Osteoblast (primary cell): ENCODE results near the gene C16orf96. TPM values are rescaled to one million over a fixed set of nuclear protein-coding genes. Genes with fewer than 3 reads are reported as not detected.

Experiments
- DNase-seq: peaks from one replicate; pipeline ENCODE4 v3.0.0; 2011; ENCODE audit warnings: low spot score, mixed read lengths; ENCODE audit not compliant: insufficient read length; ENCODE audit errors: missing footprints
- H2AFZ ChIP-seq: 2 replicates; pipeline ENCODE4 v1.6.0; 2011; ENCODE audit warnings: mild to moderate bottlenecking, low read length
- H3K27ac ChIP-seq: 2 replicates; pipeline ENCODE4 v1.5.1; 2011; ENCODE audit warnings: mild to moderate bottlenecking, low read depth, low read length, moderate library complexity
- H3K27me3 ChIP-seq: 2 replicates; pipeline ENCODE4 v1.6.0; 2012; ENCODE audit warnings: mild to moderate bottlenecking, control low read depth, inconsistent platforms, low read length, moderate library complexity; ENCODE audit not compliant: insufficient read depth
- H3K36me3 ChIP-seq: 2 replicates; pipeline ENCODE4 v1.5.1; 2011; ENCODE audit warnings: mild to moderate bottlenecking, low read length, control low read depth, moderate library complexity; ENCODE audit not compliant: insufficient read depth
- H3K4me1 ChIP-seq: 2 replicates; pipeline ENCODE4 v1.5.1; 2011; ENCODE audit warnings: mild to moderate bottlenecking, low read length, control low read depth, moderate library complexity; ENCODE audit not compliant: insufficient read depth
- H3K4me2 ChIP-seq: 2 replicates; pipeline ENCODE4 v1.6.0; 2011; ENCODE audit warnings: mild to moderate bottlenecking, low read length; ENCODE audit not compliant: insufficient read depth
- H3K4me3 ChIP-seq: fragments of 200-600 bp; sonication (generic); 3 replicates; pipeline ENCODE4 v1.5.1; 2012; ENCODE audit warnings: mild to moderate bottlenecking, low read length, inconsistent platforms; ENCODE audit not compliant: insufficient read depth
- H3K79me2 ChIP-seq: 2 replicates; pipeline ENCODE4 v1.6.0; 2012; ENCODE audit warnings: mild to moderate bottlenecking, low read length, control low read depth, inconsistent platforms; ENCODE audit not compliant: insufficient read depth
- H3K9me3 ChIP-seq: 2 replicates; pipeline ENCODE4 v1.5.1; 2011; ENCODE audit warnings: low read depth, low read length, control low read depth
- H4K20me1 ChIP-seq: 2 replicates; pipeline ENCODE4 v1.6.0; 2012; ENCODE audit warnings: mild to moderate bottlenecking, low read length, control low read depth; ENCODE audit not compliant: insufficient read depth
- CTCF ChIP-seq: IDR thresholded peaks from 2 replicates; pipeline ENCODE4 v1.5.1; 2011; ENCODE audit warnings: mild to moderate bottlenecking, low read depth, low read length, moderate library complexity; ENCODE audit errors: extremely low read depth
- total RNA-seq: library from RNA; depleted of rRNA; stranded (reverse); fragments of >200 nt; gene quantifications from 2 replicates; pipeline ENCODE4 v1.2.3, GENCODE V29; 2012

The C16orf96 gene
- total RNA-seq, 1 donor: not detected

GRCh38 chr16:4641895-4642294, 85.8 kb downstream of the C16orf96 start:
- no peaks in the 10 kb centered on the region for H3K27me3 ChIP-seq
- H3K4me3 ChIP-seq: no peak overlapping the region
- no peak overlapping the region for H2AFZ ChIP-seq
- H3K36me3 ChIP-seq: no peaks in the 10 kb centered on the region
- peaks cover 96% of the 10 kb centered on the region for H3K79me2 ChIP-seq
- no peak for TF ChIP-seq CTCF
- H3K4me1 ChIP-seq: no peaks in the 10 kb centered on the region
- peaks cover 67% of the 10 kb centered on the region for H4K20me1 ChIP-seq
- H3K4me2 ChIP-seq: no peak overlapping the region
- H3K9me3 ChIP-seq: no peaks in the 10 kb centered on the region
- H3K27ac ChIP-seq: no peak overlapping the region
- peak; percentile 11 for DNase-seq

- peak; percentile 75 for DNase-seq
Observed at GRCh38 chr16:4646773-4647643, 90.9 kb downstream of the C16orf96 start.

DNA sequence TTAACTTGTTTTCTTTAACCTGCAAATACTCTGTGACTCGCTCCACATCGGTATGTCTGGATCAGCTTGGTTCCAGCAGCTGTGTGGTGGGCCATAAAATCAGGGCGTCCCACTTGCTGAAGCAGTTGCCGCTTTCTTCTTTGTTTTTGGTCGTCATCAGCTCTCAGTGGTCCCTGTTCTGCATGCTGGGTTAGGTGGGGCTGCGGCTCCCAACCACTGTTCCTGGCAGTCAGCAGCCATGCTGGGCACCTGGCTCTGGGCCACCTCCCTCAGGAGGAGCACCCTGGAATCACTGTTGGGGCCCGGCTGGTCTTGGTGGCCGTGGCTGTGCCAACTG, 91.5 kb downstream of the C16orf96 start:
- H3K27ac ChIP-seq: no peak overlapping the region
- H3K36me3 ChIP-seq: peaks cover 25% of the 10 kb centered on the region
- no peak for TF ChIP-seq CTCF
- no peaks in the 10 kb centered on the region for H3K27me3 ChIP-seq
- peaks cover 66% of the 10 kb centered on the region for H4K20me1 ChIP-seq
- H2AFZ ChIP-seq: no peak overlapping the region
- no peaks in the 10 kb centered on the region for H3K9me3 ChIP-seq
- peaks cover 77% of the 10 kb centered on the region for H3K79me2 ChIP-seq
- H3K4me2 ChIP-seq: no peak overlapping the region
- no peak overlapping the region for H3K4me3 ChIP-seq
- peaks cover 6% of the 10 kb centered on the region for H3K4me1 ChIP-seq
- DNase-seq: peak; percentile 77

More at GRCh38 chr16:4646773-4647643, 90.9 kb downstream of the C16orf96 start:
- TF ChIP-seq CTCF: no peak
- Histone ChIP-seq H3K4me3 (no peak overlapping the region), H2AFZ (no peak overlapping the region), H4K20me1 (peaks cover 67% of the 10 kb centered on the region), H3K36me3 (peaks cover 19% of the 10 kb centered on the region), H3K4me2 (no peak overlapping the region), H3K27me3 (no peaks in the 10 kb centered on the region), H3K9me3 (no peaks in the 10 kb centered on the region), H3K27ac (no peak overlapping the region), H3K79me2 (peaks cover 83% of the 10 kb centered on the region), H3K4me1 (peaks cover 6% of the 10 kb centered on the region)

DNA sequence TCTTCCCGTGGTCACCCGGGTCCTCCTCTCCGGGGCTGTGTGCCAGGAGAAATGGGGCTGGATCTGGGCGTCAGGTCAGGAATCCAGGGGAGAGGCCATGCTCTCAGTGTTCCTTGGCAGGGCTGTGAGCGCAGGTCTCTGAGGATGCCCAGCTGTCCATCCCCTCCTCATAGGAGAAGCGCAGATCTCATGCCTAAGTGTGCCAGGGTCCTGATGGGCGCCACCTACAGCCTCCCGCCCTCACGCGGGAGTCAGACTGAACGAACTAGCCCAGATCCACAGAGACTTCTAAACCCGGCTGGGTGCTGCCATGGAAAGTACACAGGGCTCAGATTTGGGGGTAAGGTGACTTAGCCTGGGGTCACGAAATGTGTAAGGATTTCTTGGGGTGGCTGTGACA, 92.8 kb downstream of the C16orf96 start:
- H3K27me3 ChIP-seq: no peaks in the 10 kb centered on the region
- no peak overlapping the region for H3K4me3 ChIP-seq
- H2AFZ ChIP-seq: no peak overlapping the region
- H3K27ac ChIP-seq: no peak overlapping the region
- H3K36me3 ChIP-seq: peaks cover 31% of the 10 kb centered on the region
- no peak overlapping the region for H3K4me2 ChIP-seq
- peaks cover 60% of the 10 kb centered on the region for H4K20me1 ChIP-seq
- peak; percentile 78 for DNase-seq
- no peak for TF ChIP-seq CTCF
- no peaks in the 10 kb centered on the region for H3K9me3 ChIP-seq
- peaks cover 64% of the 10 kb centered on the region for H3K79me2 ChIP-seq
- peaks cover 6% of the 10 kb centered on the region for H3K4me1 ChIP-seq
